NCI-H2227 (cell line): ENCODE results near the gene TTI1.
"Not testable (repeated sequence)": the region's sequence is repeated elsewhere in the genome, so short reads cannot be mapped to it uniquely, and the experiment has no call there.

Source experiments
- DNase-seq: peaks from one replicate; lab custom pipeline; 2025; ENCODE audit not compliant: unreplicated experiment; lab: John Stamatoyannopoulos, UW

TTI1 gene

DNA sequence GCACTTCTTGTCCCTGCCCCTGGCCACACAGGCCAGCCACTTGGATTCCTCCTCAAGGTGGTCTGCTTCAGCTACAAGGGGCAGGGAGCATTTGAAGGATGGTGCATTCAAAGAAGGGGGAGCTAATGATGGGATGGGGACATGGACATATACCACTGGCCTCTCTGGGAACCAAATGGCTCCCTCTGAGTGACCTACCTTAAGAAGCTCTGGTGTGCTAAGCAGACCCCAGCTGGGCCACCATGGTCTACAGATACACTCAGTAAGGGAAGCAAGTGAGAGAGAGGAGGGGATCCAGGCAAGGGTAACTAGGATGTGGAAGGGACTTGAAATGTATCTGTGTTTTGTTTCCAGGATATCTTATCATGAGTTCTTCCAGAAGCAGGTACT is 62.4 kb downstream of the TTI1 start:
- DNase-seq: no peak

DNA sequence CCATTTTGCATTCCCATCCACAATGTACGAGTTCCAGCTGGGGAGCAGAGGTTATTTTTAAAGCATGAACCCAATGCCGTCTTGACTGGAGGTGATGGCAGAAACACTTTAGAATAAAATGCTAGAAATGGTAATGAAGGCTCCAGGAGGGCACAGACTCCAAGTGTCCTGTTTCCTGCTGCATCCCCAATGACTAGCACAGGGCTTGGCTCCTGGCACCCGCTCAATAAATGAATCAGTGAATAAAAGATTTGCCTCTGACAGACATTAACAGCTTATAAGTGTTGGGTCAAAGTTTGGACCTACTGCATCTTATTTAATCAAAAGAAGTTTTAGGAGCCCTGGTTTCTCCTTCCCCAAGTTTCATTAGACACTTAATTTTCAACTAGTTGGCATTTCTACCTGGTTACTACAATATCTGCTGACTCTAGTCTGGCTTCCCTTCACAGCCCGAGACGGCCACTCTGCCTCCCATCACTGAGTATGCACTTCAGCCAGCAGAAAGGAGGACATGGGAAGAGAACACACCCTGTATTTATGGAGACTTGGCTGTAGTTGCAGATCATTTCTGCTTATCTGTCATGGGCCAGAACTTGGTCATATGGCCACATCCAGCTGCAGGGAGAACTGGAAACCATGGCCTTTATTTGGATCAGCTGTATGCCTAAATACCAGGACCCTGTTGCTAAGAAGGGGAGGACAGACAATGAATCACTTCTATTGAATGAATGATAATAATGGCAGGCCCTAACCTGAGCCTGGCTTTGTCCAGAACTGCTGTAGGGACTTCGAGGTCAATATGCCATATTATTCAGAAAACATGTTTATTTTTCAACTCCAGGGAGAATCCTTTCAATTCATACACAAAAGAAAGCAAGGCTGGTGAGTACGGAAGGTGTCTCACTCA is 63.1 kb downstream of the TTI1 start:
- DNase-seq: no peak

GRCh38 chr20:37968841-37969401 is 64.3 kb downstream of the TTI1 start:
- DNase-seq: no peak

DNA sequence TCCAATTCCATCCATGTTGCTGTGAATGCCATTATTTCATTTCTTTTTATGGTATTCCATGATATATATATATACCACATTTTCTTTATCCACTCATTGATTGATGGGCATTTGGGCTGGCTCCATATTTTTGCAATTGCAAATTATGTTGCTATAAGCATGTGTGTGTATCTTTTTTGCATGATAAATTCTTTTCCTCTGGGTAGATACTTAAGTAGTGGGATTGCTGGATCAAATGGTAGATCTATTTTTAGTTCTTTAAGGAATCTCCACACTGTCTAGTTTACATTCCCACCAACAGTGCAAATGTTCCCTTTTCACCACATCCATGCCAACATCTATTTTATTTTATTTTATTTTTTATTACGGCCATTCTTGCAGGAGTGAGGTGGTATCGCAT is 69.8 kb downstream of the TTI1 start:
- DNase-seq: not testable (repeated sequence)

DNA sequence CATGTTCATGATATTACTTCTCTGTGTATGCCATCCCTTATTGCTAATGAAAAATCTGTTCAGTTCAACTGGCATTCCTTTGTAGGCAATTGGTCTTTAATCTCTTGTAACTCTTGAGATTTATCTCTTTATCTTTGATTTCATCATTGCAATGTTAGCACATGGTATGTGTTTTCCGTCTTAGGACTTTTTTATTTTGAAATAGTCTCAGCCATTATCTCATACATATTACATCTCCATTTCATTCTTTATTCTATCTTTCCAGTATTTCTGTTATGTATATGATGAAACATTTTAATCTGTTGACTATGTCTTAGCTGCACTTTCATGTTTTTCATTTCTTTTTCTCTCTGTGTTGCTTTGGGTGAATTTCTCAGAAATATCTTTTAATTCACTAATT is 72.2 kb downstream of the TTI1 start:
- no peak for DNase-seq

GRCh38 chr20:37958856-37959520 is 74.3 kb downstream of the TTI1 start:
- DNase-seq: no peak

GRCh38 chr20:37956107-37956585 is 77.1 kb downstream of the TTI1 start:
- no peak for DNase-seq

DNA sequence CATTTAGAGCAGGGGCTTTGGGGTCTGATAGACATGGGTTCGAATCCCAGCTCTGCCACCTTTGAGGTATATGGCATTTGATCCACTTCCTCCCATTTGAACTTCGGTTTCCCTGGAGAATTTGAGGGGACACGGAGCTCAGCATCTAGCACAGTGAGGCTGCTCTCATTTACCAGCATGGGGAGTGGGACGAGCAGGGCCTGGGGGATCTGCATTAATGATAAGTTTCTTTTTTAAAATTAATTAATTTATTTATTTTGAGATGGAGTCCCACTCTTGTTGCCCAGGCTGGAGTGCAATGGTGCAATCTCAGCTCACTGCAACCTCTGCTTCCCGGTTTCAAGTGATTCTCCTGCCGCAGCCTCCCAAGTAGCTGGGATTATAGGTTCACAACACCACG is 77.7 kb downstream of the TTI1 start:
- no peak for DNase-seq

DNA sequence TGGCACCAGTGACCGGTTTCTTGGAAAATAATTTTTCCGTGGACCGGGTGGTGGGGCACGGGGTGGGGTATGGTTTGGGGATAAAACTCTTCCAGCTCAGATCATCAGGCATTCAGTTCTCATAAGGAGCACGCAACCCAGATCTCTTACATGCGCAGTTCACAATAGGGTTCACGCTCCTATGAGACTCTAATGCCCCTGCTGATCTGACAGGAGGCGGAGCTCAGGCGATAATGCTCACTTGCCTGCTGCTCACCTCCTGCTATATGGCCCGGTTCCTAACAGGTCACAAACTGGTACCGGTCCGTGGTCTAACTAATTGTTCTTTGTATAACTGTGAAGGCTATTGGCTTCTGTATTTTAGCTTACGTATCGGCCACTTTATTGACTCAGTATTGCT is 78.6 kb downstream of the TTI1 start:
- no peak for DNase-seq

DNA sequence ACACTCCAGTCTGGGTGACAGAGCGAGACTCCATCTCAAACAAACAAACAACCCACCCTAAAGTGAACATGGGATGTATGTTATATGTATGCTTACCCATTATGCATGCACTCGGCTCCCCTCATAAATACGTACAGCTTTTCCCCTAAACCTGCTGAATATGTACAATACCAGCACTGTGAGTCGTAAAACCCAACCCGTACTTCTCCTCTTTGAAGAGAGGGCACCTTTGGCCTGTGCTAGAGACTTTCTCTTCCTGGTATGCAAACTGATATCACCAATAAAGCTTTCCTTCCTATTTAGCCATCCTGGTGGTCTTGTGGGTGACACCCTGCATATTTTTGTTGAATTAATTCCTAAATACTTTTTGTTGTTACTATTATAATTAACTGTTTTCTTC is 79.1 kb downstream of the TTI1 start:
- no peak for DNase-seq

- DNase-seq: no peak
Measured at GRCh38 chr20:37948956-37949355, 84.3 kb downstream of the TTI1 start.

GRCh38 chr20:37947943-37948342 is 85.3 kb downstream of the TTI1 start:
- DNase-seq: no peak

GRCh38 chr20:37946946-37947345 is 86.3 kb downstream of the TTI1 start:
- no peak for DNase-seq

DNA sequence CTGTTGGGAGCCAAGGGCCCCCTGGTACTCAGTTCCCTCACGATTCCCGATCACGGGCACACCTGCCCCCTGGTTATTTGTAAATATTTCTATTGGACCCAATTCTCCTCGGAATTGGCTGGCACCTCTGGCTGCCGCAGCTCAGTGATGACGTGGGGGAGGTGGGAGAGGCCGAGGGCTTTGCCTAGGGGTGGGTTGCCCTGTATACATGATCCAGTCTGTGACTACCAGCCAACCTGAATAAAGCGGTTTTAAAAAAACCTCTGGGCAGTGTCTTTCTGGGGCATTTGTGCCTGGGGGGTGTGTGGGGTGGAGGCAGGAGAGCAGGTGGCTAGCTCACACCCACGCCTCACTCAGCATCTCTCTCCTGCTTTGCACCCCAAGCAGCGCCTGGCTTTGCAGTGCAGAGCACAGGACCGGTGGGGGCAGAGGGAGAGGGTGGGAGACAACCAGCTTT is 88.1 kb downstream of the TTI1 start:
- no peak for DNase-seq

- DNase-seq: no peak
Measured at GRCh38 chr20:37944456-37944981, 88.7 kb downstream of the TTI1 start.

GRCh38 chr20:37943501-37944455 is 89.5 kb downstream of the TTI1 start:
- no peak for DNase-seq

DNA sequence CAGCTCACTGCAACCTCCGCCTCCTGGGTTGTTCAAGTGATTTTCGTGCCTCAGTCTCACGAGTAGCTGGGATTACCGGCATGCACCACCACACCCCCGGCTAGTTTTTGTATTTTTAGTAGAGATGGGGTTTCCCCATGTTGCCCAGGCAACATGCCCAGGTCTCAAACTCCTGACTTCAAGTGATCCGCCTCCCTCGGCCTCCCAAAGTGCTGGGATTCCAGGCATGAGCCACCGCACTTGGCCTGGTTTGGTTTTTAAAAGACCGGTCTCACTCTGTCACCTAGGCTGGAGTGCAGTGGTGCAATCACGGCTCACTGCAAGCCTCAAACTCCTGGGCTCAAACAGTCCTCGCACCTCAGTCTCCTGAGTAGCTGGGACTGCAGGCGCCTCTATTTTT is 90.2 kb downstream of the TTI1 start:
- no peak for DNase-seq

- no peak for DNase-seq
Measured at GRCh38 chr20:37941992-37942391, 91.3 kb downstream of the TTI1 start.

DNA sequence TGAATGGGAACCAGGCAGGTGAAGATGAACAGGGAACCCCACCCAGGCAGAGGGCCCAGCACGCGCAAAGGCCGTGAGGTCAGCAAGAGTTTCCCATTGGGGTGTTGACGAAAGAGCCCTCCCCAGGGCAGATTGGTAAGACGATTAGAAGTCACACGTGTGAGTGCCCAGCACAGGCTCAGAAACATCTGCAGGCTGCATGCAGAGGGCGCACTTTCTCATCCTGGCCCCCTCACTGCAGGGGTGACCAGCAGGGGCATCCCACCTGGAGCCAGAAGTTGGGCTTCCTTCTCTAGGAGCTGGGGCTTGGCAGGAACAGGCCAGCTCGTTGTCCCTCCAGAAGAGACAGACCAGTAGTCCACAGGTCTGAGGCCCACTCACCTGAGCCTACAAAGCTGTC is 91.9 kb downstream of the TTI1 start:
- no peak for DNase-seq

DNA sequence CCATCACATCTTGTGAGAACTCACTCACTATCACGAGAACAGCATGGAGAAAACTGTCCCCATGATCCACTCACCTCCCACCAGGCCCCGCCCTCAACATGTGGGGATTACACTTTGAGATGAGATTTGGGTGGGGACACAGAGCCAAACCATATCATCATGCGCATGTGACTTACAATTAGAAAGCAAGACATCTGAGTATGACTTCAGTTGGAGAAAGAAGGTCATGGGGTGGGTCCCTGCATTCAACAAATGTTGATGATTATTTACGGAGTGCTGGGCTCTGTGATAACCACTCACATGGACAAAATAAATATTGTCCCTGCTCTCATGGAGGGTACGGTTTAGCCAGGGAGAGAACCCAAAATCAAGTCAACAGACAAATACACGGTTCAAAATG is 92.4 kb downstream of the TTI1 start:
- no peak for DNase-seq
